GM23338 (cell line): ENCODE measurements around the gene TAGLN2. TPM values are rescaled to one million over a fixed set of nuclear protein-coding genes. Genes with fewer than 3 reads are reported as not detected.

Experiments used
- ATAC-seq: fragments of 200-7000 bp; cut with Tn5 transposase; 3 replicates; pipeline ENCODE4 v1.9.1; 2020
- DNase-seq: peaks from one replicate; pipeline ENCODE4 v3.0.0-alpha.2; 2015; ENCODE audit warnings: low spot score
- H2AFZ ChIP-seq: fragments of 200-600 bp; sonication (generic); 2 replicates; pipeline ENCODE4 v1.8.0; 2016; ENCODE audit warnings: antibody characterized with exemption, mild to moderate bottlenecking, moderate library complexity
- H3F3A ChIP-seq: fragments of 200-600 bp; sonication (generic); replicated peaks from 2 replicates; pipeline ENCODE4 v1.8.0; 2017; ENCODE audit warnings: antibody characterized with exemption, mixed run types, low read depth
- H3K27ac ChIP-seq: fragments of 200-600 bp; sonication (generic); 2 replicates; pipeline ENCODE4 v1.6.1; 2016; ENCODE audit warnings: low read depth
- H3K27me3 ChIP-seq: fragments of 200-600 bp; sonication (generic); 2 replicates; pipeline ENCODE4 v1.8.0; 2016; ENCODE audit warnings: mild to moderate bottlenecking, mixed run types, moderate library complexity; ENCODE audit not compliant: insufficient read depth
- H3K36me3 ChIP-seq: fragments of 200-600 bp; sonication (generic); 2 replicates; pipeline ENCODE4 v1.8.0; 2016; ENCODE audit warnings: mild to moderate bottlenecking; ENCODE audit not compliant: insufficient read depth
- H3K4me1 ChIP-seq: fragments of 200-600 bp; sonication (generic); 2 replicates; pipeline ENCODE4 v1.8.0; 2016; ENCODE audit warnings: mild to moderate bottlenecking, moderate library complexity; ENCODE audit not compliant: insufficient read depth
- H3K4me2 ChIP-seq: fragments of 200-600 bp; sonication (generic); 2 replicates; pipeline ENCODE4 v1.7.1; 2017; ENCODE audit warnings: mixed run types
- H3K4me3 ChIP-seq: fragments of 200-600 bp; sonication (generic); 2 replicates; pipeline ENCODE4 v1.6.1; 2016; ENCODE audit warnings: mixed run types
- H3K79me2 ChIP-seq: fragments of 200-600 bp; sonication (generic); replicated peaks from 2 replicates; pipeline ENCODE4 v1.8.0; 2017; ENCODE audit warnings: mild to moderate bottlenecking; ENCODE audit not compliant: insufficient read depth
- H3K9me2 ChIP-seq: fragments of 200-600 bp; sonication (generic); 2 replicates; pipeline ENCODE4 v1.8.0; 2017; ENCODE audit not compliant: insufficient read depth
- H4K20me1 ChIP-seq: fragments of 200-600 bp; sonication (generic); replicated peaks from 2 replicates; pipeline ENCODE4 v1.8.0; 2017; ENCODE audit warnings: mild to moderate bottlenecking; ENCODE audit not compliant: insufficient read depth
- H3K27ac Mint-ChIP-seq: 2 replicates; pipeline ENCODE4 v1.8.0; 2020; ENCODE audit warnings: inconsistent platforms, mild to moderate bottlenecking, moderate library complexity, mixed read lengths
- H3K27me3 Mint-ChIP-seq: 3 replicates; pipeline ENCODE4 v1.8.0; 2022; ENCODE audit warnings: low read depth, mild to moderate bottlenecking, moderate library complexity, mixed read lengths, inconsistent platforms; ENCODE audit not compliant: insufficient read depth, poor library complexity
- H3K36me3 Mint-ChIP-seq: 3 replicates; pipeline ENCODE4 v1.8.0; 2021; ENCODE audit warnings: low read depth, mild to moderate bottlenecking, inconsistent platforms, moderate library complexity, mixed read lengths
- H3K4me1 Mint-ChIP-seq: 3 replicates; pipeline ENCODE4 v1.8.0; 2020; ENCODE audit warnings: mild to moderate bottlenecking, inconsistent platforms, mixed read lengths
- H3K4me3 Mint-ChIP-seq: 3 replicates; pipeline ENCODE4 v1.8.0; 2021; ENCODE audit warnings: moderate library complexity, mild to moderate bottlenecking, inconsistent platforms, mixed read lengths
- H3K9me3 Mint-ChIP-seq: 3 replicates; pipeline ENCODE4 v1.8.0; 2020; ENCODE audit warnings: moderate library complexity, mild to moderate bottlenecking, inconsistent platforms, mixed read lengths
- CREB1 ChIP-seq: fragments of 250-450 bp; sonication (Bioruptor Pico); IDR thresholded peaks from 2 replicates; pipeline ENCODE4 v1.5.0; 2020; ENCODE audit warnings: low read depth, mild to moderate bottlenecking, moderate library complexity
- CTCF ChIP-seq, 2 experiments: fragments of 200-600 bp in 1 of 2; sonication (generic) in 1 of 2; conservative IDR thresholded peaks; 2 replicates each; pipeline versions ENCODE4 v1.5.1 to v1.6.1; 2016 to 2017; ENCODE audit warnings: antibody characterized with exemption in 2 of 2, low read depth in 2 of 2, mild to moderate bottlenecking in 2 of 2, moderate library complexity in 1 of 2
- NANOG ChIP-seq: IDR thresholded peaks from 2 replicates; pipeline ENCODE4 v1.6.1; 2016; ENCODE audit warnings: antibody characterized with exemption, borderline replicate concordance
- REST ChIP-seq: IDR thresholded peaks from one replicate; pipeline ENCODE4 v1.6.1; 2018; ENCODE audit warnings: antibody characterized with exemption; ENCODE audit not compliant: unreplicated experiment
- ZNF331 ChIP-seq: fragments of 250-450 bp; sonication (Bioruptor Pico); IDR thresholded peaks from 2 replicates; pipeline ENCODE4 v1.5.0; 2020; ENCODE audit warnings: low read depth, mild to moderate bottlenecking, moderate library complexity
- ZNF462 ChIP-seq: fragments of 250-450 bp; sonication (Bioruptor Pico); IDR thresholded peaks from 2 replicates; pipeline ENCODE4 v1.5.0; 2020; ENCODE audit warnings: mild to moderate bottlenecking, moderate library complexity
- polyA plus RNA-seq: library from polyadenylated mRNA; unstranded; fragments of >200 nt; fragmentation: Nextera tagmentation; extraction: Ambion mirVana; gene quantifications from 2 replicates; pipeline ENCODE4 v1.2.1, GENCODE V29; 2016
- total RNA-seq: library from RNA; depleted of rRNA; stranded (reverse); fragments of >200 nt; shearing (Covaris generic); gene quantifications from 2 replicates; pipeline ENCODE4 v1.2.3, GENCODE V29; 2014

The TAGLN2 gene
- total and polyA plus RNA-seq, 2 experiments from 2014 or later = 58.2 to 60.1 TPM

GRCh38 chr1:159889202-159889601, 36.1 kb downstream of the TAGLN2 start:
- no peak overlapping the region for H3K4me2 ChIP-seq
- TF ChIP-seq ZNF462 (CRISPR knock-in tag) (no peak), REST (no peak), CREB1 (CRISPR knock-in tag) (no peak), NANOG (no peak), CTCF (conservative IDR thresholded peaks at IDR 0.05; ENCODE audit: low read depth in 2 of 2) (no peak), ZNF331 (CRISPR knock-in tag) (no peak)
- ATAC-seq = no peak
- H3K36me3 ChIP-seq = no peaks in the 10 kb centered on the region; the same call in 1 of the 2 replicates
- Mint-ChIP-seq H3K27me3 (peaks cover 2% of the 10 kb centered on the region), H3K27ac (no peak overlapping the region), H3K4me1 (peaks cover 9% of the 10 kb centered on the region), H3K36me3 (no peaks in the 10 kb centered on the region), H3K4me3 (no peak overlapping the region), H3K9me3 (no peaks in the 10 kb centered on the region; the same call in 2 of the 3 replicates)
- no peaks in the 10 kb centered on the region for H3F3A ChIP-seq
- H3K27ac ChIP-seq = no peak overlapping the region
- H3K4me1 ChIP-seq = no peaks in the 10 kb centered on the region
- H4K20me1 ChIP-seq = no peaks in the 10 kb centered on the region
- no peak overlapping the region for H3K4me3 ChIP-seq
- DNase-seq = no peak
- H2AFZ ChIP-seq = no peak overlapping the region
- no peaks in the 10 kb centered on the region for H3K9me2 ChIP-seq
- no peaks in the 10 kb centered on the region for H3K79me2 ChIP-seq
- no peaks in the 10 kb centered on the region for H3K27me3 ChIP-seq
